HG03442 (cell line): ENCODE data around the gene ACSS1.

ENCODE experiments used
- ATAC-seq: cut with Tn5 transposase; IDR thresholded peaks from one replicate; pipeline ENCODE4 v1.9.1; 2021; ENCODE audit warnings: mild to moderate bottlenecking, moderate library complexity; ENCODE audit not compliant: unreplicated experiment

Gene ACSS1

GRCh38 chr20:25058051-25058846, at the start of gene ACSS1:
Gene ACSS1, minus strand, starts transcription at chr20:25058139. Its CDS starts 37 bp downstream, at chr20:25058102.
- ATAC-seq = peak; percentile 62

- ATAC-seq = no peak
Measured at GRCh38 chr20:25103526-25103925, 45.6 kb upstream of the ACSS1 start.

GRCh38 chr20:25100914-25101313, 43.0 kb upstream of the ACSS1 start:
- no peak for ATAC-seq

- ATAC-seq = no peak
Measured at GRCh38 chr20:25099601-25100140, 41.7 kb upstream of the ACSS1 start.

- no peak for ATAC-seq
Measured at GRCh38 chr20:25097498-25097897, 39.6 kb upstream of the ACSS1 start.

- ATAC-seq = peak; percentile 57
Measured at GRCh38 chr20:25090492-25091429, 32.8 kb upstream of the ACSS1 start.

- no peak for ATAC-seq
Measured at GRCh38 chr20:25089662-25090061, 31.7 kb upstream of the ACSS1 start.

GRCh38 chr20:25089096-25089495, 31.2 kb upstream of the ACSS1 start:
- no peak for ATAC-seq

GRCh38 chr20:25088267-25088666, 30.3 kb upstream of the ACSS1 start:
- ATAC-seq = no peak

- no peak for ATAC-seq
Measured at GRCh38 chr20:25087186-25087929, 29.4 kb upstream of the ACSS1 start.

- no peak for ATAC-seq
Measured at GRCh38 chr20:25085756-25086495, 28.0 kb upstream of the ACSS1 start.

- no peak for ATAC-seq
Measured at GRCh38 chr20:25084626-25085187, 26.8 kb upstream of the ACSS1 start.

GRCh38 chr20:25083773-25084625, 26.1 kb upstream of the ACSS1 start:
- no peak for ATAC-seq

- ATAC-seq = no peak
Measured at GRCh38 chr20:25083141-25083772, 25.3 kb upstream of the ACSS1 start.

GRCh38 chr20:25082498-25082873, 24.5 kb upstream of the ACSS1 start:
- no peak for ATAC-seq

GRCh38 chr20:25081730-25082497, 24.0 kb upstream of the ACSS1 start, which contains the start of gene VSX1:
Gene VSX1, minus strand, starts transcription at chr20:25082141. Its CDS starts 45 bp downstream, at chr20:25082096.
- ATAC-seq = no peak

- no peak for ATAC-seq
Measured at GRCh38 chr20:25081065-25081729, 23.3 kb upstream of the ACSS1 start.
